ENCODE measurements around the gene RACK1.

Gene RACK1

DNA sequence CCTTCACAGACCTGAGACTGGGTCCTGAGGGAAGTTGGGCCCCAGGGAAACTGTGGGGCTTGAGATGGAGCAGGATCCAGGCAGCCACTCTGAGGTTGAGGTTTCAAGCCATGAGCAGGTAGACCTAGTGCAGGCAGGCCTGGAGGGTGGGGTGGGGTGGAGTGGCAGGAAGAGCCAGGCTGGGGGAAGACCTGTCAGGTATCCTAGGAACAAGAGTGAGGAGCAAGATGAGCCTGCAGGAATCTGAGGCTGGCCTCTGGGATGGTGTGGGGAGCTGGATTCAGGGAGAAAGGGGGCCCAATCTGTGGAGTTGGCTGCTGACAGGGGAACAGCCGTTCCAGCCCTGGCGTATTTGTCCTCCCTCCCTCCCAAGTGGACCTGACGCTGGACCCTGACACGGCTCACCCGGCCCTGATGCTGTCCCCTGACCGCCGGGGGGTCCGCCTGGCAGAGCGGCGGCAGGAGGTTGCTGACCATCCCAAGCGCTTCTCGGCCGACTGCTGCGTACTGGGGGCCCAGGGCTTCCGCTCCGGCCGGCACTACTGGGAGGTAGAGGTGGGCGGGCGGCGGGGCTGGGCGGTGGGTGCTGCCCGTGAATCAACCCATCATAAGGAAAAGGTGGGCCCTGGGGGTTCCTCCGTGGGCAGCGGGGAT is 9.8 kb downstream of the RACK1 start:
- FAIRE-seq (no peak), DNase-seq (ENCODE audit: low spot score) (no peak)

DNA sequence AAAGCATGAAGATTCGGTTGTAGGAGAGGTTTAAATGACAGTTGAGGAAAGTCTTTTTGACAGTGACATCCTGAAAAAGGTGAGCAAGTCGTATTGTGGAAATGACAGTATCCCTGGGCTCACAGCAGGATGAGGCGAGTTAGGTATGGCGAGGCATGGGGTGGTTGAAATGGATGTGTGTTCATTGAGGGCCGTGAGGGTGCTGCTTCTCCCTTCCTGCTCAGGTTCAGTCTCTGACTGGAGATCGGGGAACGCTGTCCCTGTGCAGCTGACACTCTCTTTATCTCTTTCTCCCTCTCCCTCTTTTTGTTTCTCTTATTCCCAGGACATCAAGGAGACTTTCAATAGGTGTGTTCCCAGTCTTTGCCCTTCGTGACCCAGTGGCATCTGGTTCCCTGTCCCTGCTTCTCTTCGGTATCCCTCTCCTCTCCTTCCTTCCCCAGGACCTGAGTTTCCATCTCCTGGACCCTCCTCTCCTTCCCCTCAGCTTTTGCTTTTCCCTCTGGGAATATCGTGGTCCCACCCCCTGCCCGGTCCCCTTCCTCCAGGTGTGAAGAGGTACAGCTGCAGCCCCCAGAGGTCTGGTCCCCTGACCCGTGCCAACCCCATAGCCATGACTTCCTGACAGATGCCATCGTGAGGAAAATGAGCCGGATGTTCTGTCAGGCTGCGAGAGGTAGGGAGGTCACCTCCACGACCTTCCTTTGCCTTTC is 10.5 kb downstream of the RACK1 start:
- FAIRE-seq, result no peak
- DNase-seq (ENCODE audit: low spot score), result no peak

GRCh38 chr5:181232593-181232992 is 11.1 kb downstream of the RACK1 start:
- FAIRE-seq, result no peak

GRCh38 chr5:181231432-181231831 is 12.3 kb downstream of the RACK1 start:
- FAIRE-seq, result no peak
- no peak for DNase-seq (ENCODE audit: low spot score)

More at GRCh38 chr5:181232593-181232992, 11.1 kb downstream of the RACK1 start:
- DNase-seq (ENCODE audit: low spot score), result no peak

- DNase-seq (ENCODE audit: low spot score) (no peak), FAIRE-seq (no peak)
Measured at GRCh38 chr5:181230551-181230950, 13.2 kb downstream of the RACK1 start.

DNA sequence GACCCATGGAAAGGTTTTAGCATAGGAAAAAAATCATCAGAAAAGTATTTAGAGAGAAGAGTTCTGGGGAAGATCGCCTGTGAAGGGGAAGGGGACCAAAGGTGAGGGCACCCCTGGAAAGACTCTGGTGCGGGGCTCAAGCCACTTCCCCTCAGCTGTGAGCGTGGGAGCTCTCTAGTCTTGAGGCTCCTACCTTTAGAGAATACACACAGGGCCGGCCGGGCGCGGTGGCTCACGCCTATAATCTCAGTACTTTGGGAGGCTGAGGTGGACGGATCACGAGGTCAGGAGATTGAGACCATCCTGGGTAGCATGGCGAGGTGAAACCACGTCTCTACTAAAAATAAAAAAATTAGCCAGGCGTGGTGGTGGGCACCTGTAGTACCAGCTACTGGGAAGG is 13.7 kb downstream of the RACK1 start:
- no peak for FAIRE-seq
- no peak for DNase-seq (ENCODE audit: low spot score)

DNA sequence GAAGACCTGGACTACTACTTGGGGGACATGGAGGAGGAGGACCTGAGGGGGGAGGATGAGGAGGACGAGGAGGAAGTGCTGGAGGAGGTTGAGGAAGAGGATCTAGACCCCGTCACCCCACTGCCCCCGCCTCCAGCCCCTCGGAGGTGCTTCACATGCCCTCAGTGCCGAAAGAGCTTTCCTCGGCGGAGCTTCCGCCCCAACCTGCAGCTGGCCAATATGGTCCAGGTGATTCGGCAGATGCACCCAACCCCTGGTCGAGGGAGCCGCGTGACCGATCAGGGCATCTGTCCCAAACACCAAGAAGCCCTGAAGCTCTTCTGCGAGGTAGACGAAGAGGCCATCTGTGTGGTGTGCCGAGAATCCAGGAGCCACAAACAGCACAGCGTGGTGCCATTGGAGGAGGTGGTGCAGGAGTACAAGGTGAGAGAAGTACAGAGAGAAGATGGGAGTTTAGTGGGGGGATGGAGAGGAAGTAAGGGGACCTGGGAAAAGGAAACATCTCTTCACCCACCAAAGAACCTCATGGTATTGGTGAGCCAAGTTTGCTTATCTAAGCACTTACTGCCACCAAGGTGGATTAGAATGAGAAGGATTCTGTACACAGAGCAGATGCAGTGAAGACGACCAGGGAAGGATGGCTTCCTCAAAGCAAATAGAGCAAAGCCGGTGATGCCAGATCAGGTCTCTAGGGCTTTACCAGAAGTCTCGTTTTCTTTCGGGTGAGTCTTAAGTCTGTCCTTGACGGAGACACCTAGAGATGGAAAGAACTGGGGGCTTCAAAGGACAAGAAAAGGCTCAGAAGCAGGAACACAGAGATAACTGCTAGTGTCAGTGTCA is 19.1 kb downstream of the RACK1 start:
- DNase-seq (ENCODE audit: low spot score), result no peak
- no peak for FAIRE-seq

DNA sequence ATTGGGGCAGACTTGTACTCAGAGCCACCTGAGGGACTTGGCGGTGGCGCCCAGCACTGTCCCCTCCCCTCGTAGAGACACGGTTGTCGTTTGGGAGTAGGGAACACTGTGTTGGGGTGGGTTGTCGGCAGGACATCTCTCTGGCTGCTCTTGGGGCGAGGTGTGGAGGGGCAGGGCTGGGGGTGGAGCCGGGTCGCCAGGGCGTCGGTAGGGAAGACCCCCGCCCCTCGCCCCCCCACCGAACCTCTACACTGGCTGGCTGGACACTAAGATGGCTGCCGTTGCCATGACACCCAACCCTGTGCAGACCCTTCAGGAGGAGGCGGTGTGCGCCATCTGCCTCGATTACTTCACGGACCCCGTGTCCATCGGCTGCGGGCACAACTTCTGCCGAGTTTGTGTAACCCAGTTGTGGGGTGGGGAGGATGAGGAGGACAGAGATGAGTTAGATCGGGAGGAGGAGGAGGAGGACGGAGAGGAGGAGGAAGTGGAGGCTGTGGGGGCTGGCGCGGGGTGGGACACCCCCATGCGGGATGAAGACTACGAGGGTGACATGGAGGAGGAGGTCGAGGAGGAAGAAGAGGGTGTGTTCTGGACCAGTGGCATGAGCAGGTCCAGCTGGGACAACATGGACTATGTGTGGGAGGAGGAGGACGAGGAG is 19.8 kb downstream of the RACK1 start:
- DNase-seq (ENCODE audit: low spot score), result no peak
- no peak for FAIRE-seq

- DNase-seq (ENCODE audit: low spot score) (peak; percentile 90), FAIRE-seq (no peak)
Measured at GRCh38 chr5:181223058-181223728, 20.5 kb downstream of the RACK1 start, which contains the start of gene TRIM41. Gene TRIM41 (plus strand): TSS chr5:181223281. CDS start chr5:181224000, 719 bp downstream.

DNA sequence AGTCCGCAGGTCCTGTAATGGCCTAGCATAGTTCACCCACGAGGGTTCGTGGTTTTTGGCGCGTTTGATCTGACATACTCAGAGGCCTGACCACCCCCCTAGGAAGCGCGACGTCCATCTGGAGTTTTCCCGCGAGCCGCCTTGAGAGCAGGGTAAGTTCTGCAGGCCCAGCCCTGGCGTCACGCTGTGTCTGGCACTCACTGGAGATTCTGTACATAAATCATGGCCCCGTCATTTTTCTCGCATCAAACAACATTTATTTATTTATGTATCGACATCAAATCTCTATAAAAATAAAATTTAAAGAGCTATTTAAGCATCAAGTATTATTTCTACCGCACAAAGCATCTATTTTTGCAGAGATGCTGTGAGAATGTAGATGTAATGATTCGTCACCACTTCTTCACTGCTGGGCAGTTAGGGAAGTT is 21.1 kb downstream of the RACK1 start:
- FAIRE-seq (no peak), DNase-seq (ENCODE audit: low spot score) (no peak)

GRCh38 chr5:181221792-181222629 is 21.7 kb downstream of the RACK1 start:
- FAIRE-seq, result no peak
- DNase-seq (ENCODE audit: low spot score), result peak; percentile 68

- FAIRE-seq, result no peak
- DNase-seq (ENCODE audit: low spot score), result no peak
Measured at GRCh38 chr5:181221105-181221791, 22.5 kb downstream of the RACK1 start.

- DNase-seq (ENCODE audit: low spot score) (no peak), FAIRE-seq (no peak)
Measured at GRCh38 chr5:181220178-181220515, 23.6 kb downstream of the RACK1 start.

GRCh38 chr5:181219262-181220177 is 24.2 kb downstream of the RACK1 start:
- FAIRE-seq (no peak), DNase-seq (ENCODE audit: low spot score) (no peak)

- DNase-seq (ENCODE audit: low spot score), result no peak
- FAIRE-seq, result no peak
Measured at GRCh38 chr5:181218795-181219124, 24.9 kb downstream of the RACK1 start.

GRCh38 chr5:181217803-181218062 is 26.0 kb downstream of the RACK1 start:
- no peak for DNase-seq (ENCODE audit: low spot score)
- no peak for FAIRE-seq

GRCh38 chr5:181217111-181217802 is 26.4 kb downstream of the RACK1 start:
- FAIRE-seq (no peak), DNase-seq (ENCODE audit: low spot score) (no peak)
